ENCODE measurements around the gene PDE1C.

DNA sequence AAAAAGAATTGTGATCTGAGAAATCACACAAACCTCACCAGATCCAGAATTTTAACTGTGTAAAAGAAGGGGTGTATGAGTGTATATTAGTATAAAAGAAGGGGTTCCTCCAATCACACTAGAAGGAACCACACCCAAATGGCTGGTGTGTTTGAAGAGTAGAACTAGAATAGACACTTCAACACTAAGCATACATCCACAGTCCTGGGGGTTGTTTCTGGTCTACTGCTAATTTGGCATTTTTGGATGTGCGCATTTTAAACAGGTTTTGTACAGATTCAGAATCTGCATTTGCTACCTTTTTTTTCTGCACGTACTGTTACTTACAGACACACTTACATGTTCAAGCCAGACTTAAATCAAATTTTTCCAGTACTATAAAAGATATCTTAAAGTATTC, 64.6 kb downstream of the PDE1C start:
- TF ChIP-seq SIN3A (IDR thresholded peaks at IDR 0.05; ENCODE audit: borderline replicate concordance, insufficient read depth, low read length) (no peak), POLR2AphosphoS5 (IDR thresholded peaks at IDR 0.05; ENCODE audit: low read depth, low read length) (no peak), TAF1 (IDR thresholded peaks at IDR 0.05; ENCODE audit: borderline replicate concordance, insufficient read depth, low read length) (no peak), FOXP2 (optimal IDR thresholded peaks at IDR 0.05; ENCODE audit: borderline replicate concordance, extremely low read depth, extremely low read length, insufficient read depth) (no peak)
- TF ChIP-seq, protein P1, sequence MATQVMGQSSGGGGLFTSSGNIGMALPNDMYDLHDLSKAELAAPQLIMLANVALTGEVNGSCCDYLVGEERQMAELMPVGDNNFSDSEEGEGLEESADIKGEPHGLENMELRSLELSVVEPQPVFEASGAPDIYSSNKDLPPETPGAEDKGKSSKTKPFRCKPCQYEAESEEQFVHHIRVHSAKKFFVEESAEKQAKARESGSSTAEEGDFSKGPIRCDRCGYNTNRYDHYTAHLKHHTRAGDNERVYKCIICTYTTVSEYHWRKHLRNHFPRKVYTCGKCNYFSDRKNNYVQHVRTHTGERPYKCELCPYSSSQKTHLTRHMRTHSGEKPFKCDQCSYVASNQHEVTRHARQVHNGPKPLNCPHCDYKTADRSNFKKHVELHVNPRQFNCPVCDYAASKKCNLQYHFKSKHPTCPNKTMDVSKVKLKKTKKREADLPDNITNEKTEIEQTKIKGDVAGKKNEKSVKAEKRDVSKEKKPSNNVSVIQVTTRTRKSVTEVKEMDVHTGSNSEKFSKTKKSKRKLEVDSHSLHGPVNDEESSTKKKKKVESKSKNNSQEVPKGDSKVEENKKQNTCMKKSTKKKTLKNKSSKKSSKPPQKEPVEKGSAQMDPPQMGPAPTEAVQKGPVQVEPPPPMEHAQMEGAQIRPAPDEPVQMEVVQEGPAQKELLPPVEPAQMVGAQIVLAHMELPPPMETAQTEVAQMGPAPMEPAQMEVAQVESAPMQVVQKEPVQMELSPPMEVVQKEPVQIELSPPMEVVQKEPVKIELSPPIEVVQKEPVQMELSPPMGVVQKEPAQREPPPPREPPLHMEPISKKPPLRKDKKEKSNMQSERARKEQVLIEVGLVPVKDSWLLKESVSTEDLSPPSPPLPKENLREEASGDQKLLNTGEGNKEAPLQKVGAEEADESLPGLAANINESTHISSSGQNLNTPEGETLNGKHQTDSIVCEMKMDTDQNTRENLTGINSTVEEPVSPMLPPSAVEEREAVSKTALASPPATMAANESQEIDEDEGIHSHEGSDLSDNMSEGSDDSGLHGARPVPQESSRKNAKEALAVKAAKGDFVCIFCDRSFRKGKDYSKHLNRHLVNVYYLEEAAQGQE (IDR thresholded peaks at IDR 0.05; ENCODE audit: insufficient read depth in 1 of 2, low read depth in 2 of 2, low read length in 2 of 2) = no peak
